Prostate gland (tissue), 2 donors: Measurements from ENCODE around the gene SSU72. TPM values are rescaled to one million over a fixed set of nuclear protein-coding genes. Genes with fewer than 3 reads are reported as not detected.

Experiments used
- DNase-seq: peaks from one replicate; pipeline ENCODE4 v3.0.0-alpha.2; 2019; ENCODE audit warnings: low spot score
- H3K27ac ChIP-seq, 2 donors: fragments of 200-600 bp; sonication (generic); 2 replicates each; pipeline ENCODE4 v1.5.1; 2017 to 2019
- H3K27me3 ChIP-seq: fragments of 200-600 bp; sonication (generic); replicated peaks from 2 replicates; pipeline ENCODE4 v1.5.1; 2019; ENCODE audit not compliant: insufficient read depth
- H3K36me3 ChIP-seq, 2 donors: fragments of 200-600 bp; sonication (generic); 1 replicate in 1 of 2; 2 replicates in 1 of 2; pipeline versions ENCODE4 v1.5.1 to v1.8.1; 2017 to 2019
- H3K4me1 ChIP-seq: fragments of 200-600 bp; sonication (generic); replicated peaks from 2 replicates; pipeline ENCODE4 v1.5.1; 2019
- H3K4me3 ChIP-seq, 2 donors: fragments of 200-600 bp; sonication (generic); 2 replicates each; pipeline ENCODE4 v1.5.1; 2017 to 2019
- H3K9me3 ChIP-seq: fragments of 200-600 bp; sonication (generic); 2 replicates; pipeline ENCODE4 v1.5.1; 2017
- POLR2A ChIP-seq: fragments of 450-650 bp; IDR thresholded peaks from one replicate; pipeline ENCODE4 v1.6.1; 2016; ENCODE audit warnings: antibody characterized with exemption, mild to moderate bottlenecking
- POLR2AphosphoS5 ChIP-seq: sonication (generic); formaldehyde crosslinking; IDR thresholded peaks from one replicate; pipeline ENCODE4 v1.6.1; 2017; ENCODE audit warnings: antibody characterized with exemption
- WGBS: methylation state at CpG from one replicate; pipeline ENCODE4 v1.1.5; 2018; 5-methylcytosine and 5-hydroxymethylcytosine counted together
- intact Hi-C: fragments of 100-400 bp; cut with DNase I; formaldehyde crosslinking; loops from one replicate; pipeline ENCODE4 v1.14.2; 2022
- total RNA-seq, 2 donors: library from RNA; depleted of rRNA; stranded (reverse); fragments of >200 nt; gene quantifications; one replicate each; pipeline ENCODE4 v1.1.0, GENCODE V29; 2016
- TF ChIP-seq, protein P1 (sequence below), 4 experiments: fragments of 200-600 bp in 2 of 4; fragments of 450-650 bp in 2 of 4; sonication (generic) in 2 of 4; IDR thresholded peaks; 1 replicate in 3 of 4; 2 replicates in 1 of 4; pipeline ENCODE4 v1.5.1; 2016 to 2019; ENCODE audit warnings: antibody characterized with exemption in 4 of 4, mild to moderate bottlenecking in 2 of 4, moderate library complexity in 2 of 4

SSU72 gene
- total RNA-seq, 2 donors from 2014 or later: 173 to 203 TPM

DNA sequence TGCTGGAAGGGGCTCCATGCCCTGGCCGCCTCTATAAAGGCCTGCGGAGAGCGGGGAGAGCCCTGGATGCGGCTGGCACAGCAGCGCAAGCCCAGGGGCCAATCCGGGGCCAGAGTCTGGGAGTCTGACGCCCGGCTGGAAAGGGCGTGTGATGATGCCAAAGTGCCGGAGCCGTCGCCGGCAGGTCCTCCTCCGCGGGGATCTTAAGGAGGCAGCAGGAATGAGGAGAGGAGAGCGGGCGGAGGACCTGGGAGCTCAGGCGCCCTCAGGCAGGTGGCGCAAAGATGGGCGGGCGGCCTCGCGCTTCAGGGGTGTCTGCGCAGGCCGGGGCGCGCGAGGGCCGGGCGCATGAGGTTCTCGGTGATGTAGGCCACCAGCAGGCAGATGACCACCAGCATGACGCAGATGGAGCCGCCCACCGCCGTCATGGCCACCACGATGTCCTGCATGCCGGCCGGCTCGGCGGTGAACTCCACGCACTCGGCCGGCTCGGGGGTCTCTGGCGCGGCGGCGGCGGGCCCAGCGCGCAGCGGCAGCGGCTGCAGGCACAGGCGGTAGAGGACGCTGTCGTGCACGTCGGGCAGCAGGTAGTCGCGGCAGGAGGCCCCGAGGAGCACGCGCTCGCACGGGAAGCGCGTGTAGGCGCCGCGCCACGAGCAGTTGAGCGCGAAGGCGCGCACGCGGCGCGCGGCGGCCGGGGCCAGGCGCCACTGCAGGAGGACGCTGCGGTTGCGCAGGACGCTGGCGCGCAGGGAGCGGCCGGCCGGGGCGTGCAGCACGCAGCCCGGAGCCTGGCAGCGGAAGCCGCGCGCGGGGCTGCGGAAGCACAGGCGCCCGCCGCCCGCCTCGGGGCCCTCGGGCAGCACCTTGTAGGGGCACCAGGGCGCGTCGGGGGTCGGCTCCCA lies 24.6 kb upstream of the SSU72 start:
- Histone ChIP-seq H3K36me3 (no peaks in the 10 kb centered on the region), H3K4me1 (no peaks in the 10 kb centered on the region), H3K4me3 (peak overlapping the region; percentile 14 to 19), H3K27me3 (peaks cover 7% of the 10 kb centered on the region), H3K27ac (no peak overlapping the region), H3K9me3 (no peaks in the 10 kb centered on the region)
- 6% methylated on average over 46 of the region's 111 CpGs for WGBS
- intact Hi-C loops: no loop called here
- TF ChIP-seq, protein P1, sequence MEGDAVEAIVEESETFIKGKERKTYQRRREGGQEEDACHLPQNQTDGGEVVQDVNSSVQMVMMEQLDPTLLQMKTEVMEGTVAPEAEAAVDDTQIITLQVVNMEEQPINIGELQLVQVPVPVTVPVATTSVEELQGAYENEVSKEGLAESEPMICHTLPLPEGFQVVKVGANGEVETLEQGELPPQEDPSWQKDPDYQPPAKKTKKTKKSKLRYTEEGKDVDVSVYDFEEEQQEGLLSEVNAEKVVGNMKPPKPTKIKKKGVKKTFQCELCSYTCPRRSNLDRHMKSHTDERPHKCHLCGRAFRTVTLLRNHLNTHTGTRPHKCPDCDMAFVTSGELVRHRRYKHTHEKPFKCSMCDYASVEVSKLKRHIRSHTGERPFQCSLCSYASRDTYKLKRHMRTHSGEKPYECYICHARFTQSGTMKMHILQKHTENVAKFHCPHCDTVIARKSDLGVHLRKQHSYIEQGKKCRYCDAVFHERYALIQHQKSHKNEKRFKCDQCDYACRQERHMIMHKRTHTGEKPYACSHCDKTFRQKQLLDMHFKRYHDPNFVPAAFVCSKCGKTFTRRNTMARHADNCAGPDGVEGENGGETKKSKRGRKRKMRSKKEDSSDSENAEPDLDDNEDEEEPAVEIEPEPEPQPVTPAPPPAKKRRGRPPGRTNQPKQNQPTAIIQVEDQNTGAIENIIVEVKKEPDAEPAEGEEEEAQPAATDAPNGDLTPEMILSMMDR (IDR thresholded peaks at IDR 0.05): no peak
- TF ChIP-seq POLR2A (no peak), POLR2AphosphoS5 (no peak)
- DNase-seq: no peak

DNA sequence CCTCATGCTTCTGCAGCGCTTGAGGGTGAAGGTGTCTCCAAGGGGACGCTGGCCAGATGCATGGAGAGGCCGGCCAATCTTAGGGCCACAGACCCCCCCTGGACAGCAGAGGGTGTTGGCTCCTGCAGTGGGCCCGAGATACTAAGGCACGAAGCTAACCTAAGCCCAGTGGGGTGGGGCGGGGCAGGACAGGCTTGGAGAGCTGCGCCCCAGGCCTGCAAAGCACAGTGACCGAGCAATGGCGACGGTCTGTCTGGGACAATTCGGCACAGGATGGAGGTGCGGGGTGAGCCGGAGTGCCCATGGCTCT lies 24.0 kb upstream of the SSU72 start:
- TF ChIP-seq, protein P1 (IDR thresholded peaks at IDR 0.05): no peak
- TF ChIP-seq POLR2A (no peak), POLR2AphosphoS5 (no peak)
- no peak for DNase-seq
- H3K9me3 ChIP-seq: no peaks in the 10 kb centered on the region
- H3K36me3 ChIP-seq: no peaks in the 10 kb centered on the region
- no peaks in the 10 kb centered on the region for H3K4me1 ChIP-seq
- intact Hi-C loops: no loop called here
- H3K27ac ChIP-seq: no peak overlapping the region
- no peak overlapping the region for H3K4me3 ChIP-seq
- WGBS: 84% methylated on average over 13 of the region's 13 CpGs
- peaks cover 7% of the 10 kb centered on the region for H3K27me3 ChIP-seq

DNA sequence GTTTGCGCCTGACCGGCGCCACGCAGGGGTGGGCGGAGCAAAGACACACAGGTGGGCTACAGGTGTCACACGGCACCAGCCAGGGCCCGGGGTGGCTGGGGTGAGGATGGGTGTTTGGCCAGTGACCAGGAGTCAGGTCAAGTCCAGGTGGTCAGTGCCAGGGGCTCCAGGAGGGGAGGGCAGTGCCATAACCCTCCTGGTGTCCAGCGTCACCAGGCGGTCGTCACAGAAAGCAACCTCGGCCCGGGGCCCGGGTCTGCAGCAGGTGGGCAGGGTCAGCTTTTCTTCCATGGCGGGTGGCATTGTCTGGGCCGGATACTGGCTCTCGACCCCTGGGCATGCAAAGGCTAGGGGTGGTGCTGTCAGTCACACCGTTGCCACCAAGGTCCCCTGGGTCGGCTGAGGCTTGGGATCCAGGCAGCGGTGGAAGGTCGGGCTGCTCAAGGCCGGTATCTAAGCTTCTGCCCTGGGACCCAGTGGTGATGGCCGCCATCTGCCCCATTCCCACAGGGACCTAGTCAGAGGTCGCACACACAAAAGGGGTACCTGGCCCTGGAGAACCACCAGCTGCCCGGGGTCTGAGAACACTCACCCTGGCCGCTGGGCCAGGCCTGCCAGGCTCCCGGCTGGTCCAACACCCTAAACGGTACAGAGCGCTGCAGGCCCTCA lies 23.5 kb upstream of the SSU72 start:
- no peak for DNase-seq
- intact Hi-C loops: no loop called here
- Histone ChIP-seq H3K36me3 (no peaks in the 10 kb centered on the region), H3K27me3 (peaks cover 7% of the 10 kb centered on the region), H3K4me3 (no peak overlapping the region), H3K4me1 (no peaks in the 10 kb centered on the region), H3K9me3 (no peaks in the 10 kb centered on the region), H3K27ac (no peak overlapping the region)
- WGBS: 88% methylated on average over 27 of the region's 28 CpGs
- TF ChIP-seq, protein P1 (IDR thresholded peaks at IDR 0.05): no peak
- no peak for TF ChIP-seq POLR2AphosphoS5
- no peak for TF ChIP-seq POLR2A

DNA sequence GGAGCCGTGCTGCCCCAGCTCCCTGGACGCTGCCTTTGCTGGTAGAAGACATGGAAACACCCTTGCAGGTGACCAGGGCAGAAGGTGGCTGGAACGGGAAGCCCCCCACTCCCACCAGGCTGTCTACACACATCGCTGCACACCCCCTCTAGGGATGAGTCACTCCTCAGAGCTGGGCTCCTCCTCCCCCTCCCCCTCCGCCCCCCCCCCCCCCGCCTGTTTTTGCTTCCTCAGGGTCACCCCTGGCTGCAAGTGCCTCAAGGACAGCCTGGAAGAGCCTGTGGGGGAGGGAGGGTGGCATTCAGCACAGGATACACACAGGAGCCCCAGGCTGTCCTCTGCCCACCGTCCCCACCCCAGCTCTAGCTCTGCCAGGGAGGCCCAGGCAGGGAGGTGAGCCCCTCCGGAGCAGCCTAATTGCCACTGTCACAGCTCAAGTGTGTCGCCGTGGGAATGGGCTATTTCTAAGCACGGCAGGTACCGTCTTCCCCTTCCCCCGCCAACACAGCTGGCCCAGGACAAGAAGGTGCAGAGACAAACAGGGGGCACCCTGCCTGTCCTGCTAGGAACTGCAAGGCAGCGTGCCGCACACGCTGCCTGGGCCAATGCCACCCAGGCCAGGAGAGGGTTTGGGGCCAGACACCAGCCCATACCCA lies 22.7 kb upstream of the SSU72 start:
- 15% methylated on average over 11 of the region's 16 CpGs for WGBS
- H3K4me3 ChIP-seq: no peak overlapping the region
- no peaks in the 10 kb centered on the region for H3K4me1 ChIP-seq
- H3K27me3 ChIP-seq: peaks cover 7% of the 10 kb centered on the region
- intact Hi-C loops: no loop called here
- H3K36me3 ChIP-seq: no peaks in the 10 kb centered on the region
- TF ChIP-seq, protein P1 (IDR thresholded peaks at IDR 0.05): peak in 1 of 4 experiments; percentile 28
- no peak for TF ChIP-seq POLR2AphosphoS5
- DNase-seq: no peak
- no peaks in the 10 kb centered on the region for H3K9me3 ChIP-seq
- no peak overlapping the region for H3K27ac ChIP-seq
